ENCODE measurements around the gene VSTM1.

GRCh38 chr19:54100561-54100960 lies 36.9 kb upstream of the VSTM1 start, which contains the start of gene OSCAR:
- TF ChIP-seq CTCF (IDR thresholded peaks at IDR 0.05; ENCODE audit: borderline replicate concordance, extremely low read depth, low read length, poor library complexity, severe bottlenecking) (no peak), EZH2 (IDR thresholded peaks at IDR 0.05; ENCODE audit: borderline replicate concordance, low read depth, low read length, severe bottlenecking) (no peak)

Data from DND-41 (cell line).